Thyroid gland (tissue), 4 donors: ENCODE results near the gene BOLL.

Experiments
- CTCF ChIP-seq, 6 experiments: fragments of 200-600 bp in 3 of 6; fragments of 450-650 bp in 3 of 6; sonication (generic) in 3 of 6; IDR thresholded peaks; one replicate each; pipeline ENCODE4 v1.5.1; 2016 to 2019; ENCODE audit warnings: antibody characterized with exemption in 6 of 6, mild to moderate bottlenecking in 2 of 6, inconsistent platforms in 1 of 6, moderate library complexity in 1 of 6
- POLR2A ChIP-seq, 2 donors: fragments of 450-650 bp; IDR thresholded peaks; one replicate each; pipeline ENCODE4 v1.6.1; 2017; ENCODE audit warnings: antibody characterized with exemption in 2 of 2, mild to moderate bottlenecking in 2 of 2, moderate library complexity in 1 of 2

GRCh38 chr2:197740200-197740599 lies 44.9 kb downstream of the BOLL start:
- TF ChIP-seq CTCF (IDR thresholded peaks at IDR 0.05) (no peak), POLR2A (IDR thresholded peaks at IDR 0.05) (no peak)
